Smooth muscle cell (in vitro differentiated cells): ENCODE measurements around the gene DENND1A. TPM values are rescaled to one million over a fixed set of nuclear protein-coding genes. Genes with fewer than 3 reads are reported as not detected.

Source experiments
- DNase-seq: peaks from one replicate; lab custom pipeline; 2025; ENCODE audit not compliant: unreplicated experiment; lab: John Stamatoyannopoulos, UW
- H2AFZ ChIP-seq: fragments of 200-600 bp; sonication (generic); 2 replicates; pipeline ENCODE4 v1.6.0; 2016; ENCODE audit warnings: antibody characterized with exemption, low read depth, mild to moderate bottlenecking
- H3F3A ChIP-seq: fragments of 200-600 bp; sonication (generic); 2 replicates; pipeline ENCODE4 v1.6.0; 2017; ENCODE audit warnings: antibody characterized with exemption, low read depth
- H3K27ac ChIP-seq: fragments of 200-600 bp; sonication (generic); 2 replicates; pipeline ENCODE4 v1.5.1; 2016; ENCODE audit warnings: low read depth, mild to moderate bottlenecking
- H3K27me3 ChIP-seq: fragments of 200-600 bp; sonication (generic); 2 replicates; pipeline ENCODE4 v1.6.1; 2016; ENCODE audit warnings: low read depth, mild to moderate bottlenecking
- H3K36me3 ChIP-seq: fragments of 200-600 bp; sonication (generic); 2 replicates; pipeline ENCODE4 v1.5.1; 2016; ENCODE audit warnings: low read depth
- H3K4me1 ChIP-seq: fragments of 200-600 bp; sonication (generic); 2 replicates; pipeline ENCODE4 v1.5.1; 2016; ENCODE audit warnings: low read depth
- H3K4me2 ChIP-seq: fragments of 200-600 bp; sonication (generic); 2 replicates; pipeline ENCODE4 v1.6.0; 2016; ENCODE audit warnings: mild to moderate bottlenecking
- H3K4me3 ChIP-seq: fragments of 200-600 bp; sonication (generic); 2 replicates; pipeline ENCODE4 v1.5.1; 2016; ENCODE audit warnings: mild to moderate bottlenecking
- H3K79me2 ChIP-seq: fragments of 200-600 bp; sonication (generic); 2 replicates; pipeline ENCODE4 v1.6.0; 2016; ENCODE audit warnings: low read depth, mild to moderate bottlenecking
- H3K9ac ChIP-seq: fragments of 200-600 bp; sonication (generic); 2 replicates; pipeline ENCODE4 v1.6.0; 2016; ENCODE audit warnings: low read depth
- H3K9me3 ChIP-seq: fragments of 200-600 bp; sonication (generic); replicated peaks from 2 replicates; pipeline ENCODE4 v1.5.1; 2016; ENCODE audit warnings: low read depth
- H4K20me1 ChIP-seq: fragments of 200-600 bp; sonication (generic); 2 replicates; pipeline ENCODE4 v1.6.0; 2016; ENCODE audit warnings: low read depth
- WGBS: methylation state at CpG from one replicate; pipeline ENCODE4 v1.1.7; 2016; ENCODE audit warnings: low lambda C conversion rate; 5-methylcytosine and 5-hydroxymethylcytosine counted together
- polyA plus RNA-seq: library from polyadenylated mRNA; unstranded; fragments of >200 nt; fragmentation: Nextera tagmentation; extraction: Ambion mirVana; gene quantifications from 2 replicates; pipeline ENCODE4 v1.2.1, GENCODE V29; 2016
- total RNA-seq: library from RNA; depleted of rRNA; stranded (reverse); fragments of >200 nt; gene quantifications from 2 replicates; pipeline ENCODE4 v1.2.3, GENCODE V29; 2014
- TF ChIP-seq, protein P1 (sequence below): fragments of 200-600 bp; sonication (generic); IDR thresholded peaks from 2 replicates; pipeline ENCODE4 v1.5.1; 2017; ENCODE audit warnings: borderline replicate concordance, mild to moderate bottlenecking, antibody characterized with exemption; ENCODE audit not compliant: insufficient read depth, poor library complexity, severe bottlenecking

Gene DENND1A
- total and polyA plus RNA-seq, 2 experiments from 2014 or later, result 8.1 to 20.2 TPM

- H3K79me2 ChIP-seq, result no peaks in the 10 kb centered on the region
- H3K9me3 ChIP-seq, result no peaks in the 10 kb centered on the region
- TF ChIP-seq, protein P1, sequence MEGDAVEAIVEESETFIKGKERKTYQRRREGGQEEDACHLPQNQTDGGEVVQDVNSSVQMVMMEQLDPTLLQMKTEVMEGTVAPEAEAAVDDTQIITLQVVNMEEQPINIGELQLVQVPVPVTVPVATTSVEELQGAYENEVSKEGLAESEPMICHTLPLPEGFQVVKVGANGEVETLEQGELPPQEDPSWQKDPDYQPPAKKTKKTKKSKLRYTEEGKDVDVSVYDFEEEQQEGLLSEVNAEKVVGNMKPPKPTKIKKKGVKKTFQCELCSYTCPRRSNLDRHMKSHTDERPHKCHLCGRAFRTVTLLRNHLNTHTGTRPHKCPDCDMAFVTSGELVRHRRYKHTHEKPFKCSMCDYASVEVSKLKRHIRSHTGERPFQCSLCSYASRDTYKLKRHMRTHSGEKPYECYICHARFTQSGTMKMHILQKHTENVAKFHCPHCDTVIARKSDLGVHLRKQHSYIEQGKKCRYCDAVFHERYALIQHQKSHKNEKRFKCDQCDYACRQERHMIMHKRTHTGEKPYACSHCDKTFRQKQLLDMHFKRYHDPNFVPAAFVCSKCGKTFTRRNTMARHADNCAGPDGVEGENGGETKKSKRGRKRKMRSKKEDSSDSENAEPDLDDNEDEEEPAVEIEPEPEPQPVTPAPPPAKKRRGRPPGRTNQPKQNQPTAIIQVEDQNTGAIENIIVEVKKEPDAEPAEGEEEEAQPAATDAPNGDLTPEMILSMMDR, result no peak
- H3F3A ChIP-seq, result no peaks in the 10 kb centered on the region
- H3K27me3 ChIP-seq, result peaks cover 29% of the 10 kb centered on the region
- peaks cover 7% of the 10 kb centered on the region for H3K4me1 ChIP-seq
- H3K4me2 ChIP-seq, result no peak overlapping the region
- no peak overlapping the region for H3K9ac ChIP-seq
- no peak overlapping the region for H3K27ac ChIP-seq
- DNase-seq, result no peak
- no peak overlapping the region for H2AFZ ChIP-seq
- H4K20me1 ChIP-seq, result peaks cover 37% of the 10 kb centered on the region
- H3K4me3 ChIP-seq, result no peak overlapping the region
- H3K36me3 ChIP-seq, result no peaks in the 10 kb centered on the region
- WGBS, result 92% methylated on average over 2 of the region's 2 CpGs
Measured at GRCh38 chr9:123676869-123677268, 253.1 kb downstream of the DENND1A start.

GRCh38 chr9:123669346-123669745 lies 260.6 kb downstream of the DENND1A start:
- H2AFZ ChIP-seq, result no peak overlapping the region
- H3K27me3 ChIP-seq, result no peaks in the 10 kb centered on the region
- no peaks in the 10 kb centered on the region for H3F3A ChIP-seq
- no peak overlapping the region for H3K9ac ChIP-seq
- H4K20me1 ChIP-seq, result no peaks in the 10 kb centered on the region
- WGBS, result 98% methylated on average over 3 of the region's 3 CpGs
- no peak overlapping the region for H3K27ac ChIP-seq
- TF ChIP-seq, protein P1, result no peak
- no peak overlapping the region for H3K4me3 ChIP-seq
- H3K79me2 ChIP-seq, result no peaks in the 10 kb centered on the region
- no peak overlapping the region for H3K4me2 ChIP-seq
- peaks cover 3% of the 10 kb centered on the region for H3K4me1 ChIP-seq
- H3K9me3 ChIP-seq, result peaks cover 4% of the 10 kb centered on the region
- H3K36me3 ChIP-seq, result peaks cover 9% of the 10 kb centered on the region
- no peak for DNase-seq

GRCh38 chr9:123663529-123663928 lies 266.4 kb downstream of the DENND1A start:
- Histone ChIP-seq H3K79me2 (no peaks in the 10 kb centered on the region), H3K9me3 (peaks cover 7% of the 10 kb centered on the region), H3K4me1 (peaks cover 14% of the 10 kb centered on the region), H3K36me3 (peaks cover 17% of the 10 kb centered on the region), H4K20me1 (no peaks in the 10 kb centered on the region), H3F3A (no peaks in the 10 kb centered on the region), H3K4me2 (no peak overlapping the region), H3K9ac (no peak overlapping the region), H3K27me3 (no peaks in the 10 kb centered on the region), H2AFZ (no peak overlapping the region), H3K27ac (no peak overlapping the region), H3K4me3 (no peak overlapping the region)
- 100% methylated on average over 1 of the region's 1 CpG for WGBS
- TF ChIP-seq, protein P1, result no peak
- no peak for DNase-seq

- 98% methylated on average over 8 of the region's 8 CpGs for WGBS
- Histone ChIP-seq H3K4me3 (no peak overlapping the region), H3K36me3 (peaks cover 17% of the 10 kb centered on the region), H3K9ac (no peak overlapping the region), H3K9me3 (peaks cover 7% of the 10 kb centered on the region), H3K79me2 (no peaks in the 10 kb centered on the region), H4K20me1 (no peaks in the 10 kb centered on the region), H2AFZ (no peak overlapping the region), H3K27me3 (no peaks in the 10 kb centered on the region), H3F3A (no peaks in the 10 kb centered on the region), H3K27ac (no peak overlapping the region), H3K4me2 (no peak overlapping the region), H3K4me1 (peaks cover 14% of the 10 kb centered on the region)
- TF ChIP-seq, protein P1, result no peak
- no peak for DNase-seq
Measured at GRCh38 chr9:123662057-123662776, 267.7 kb downstream of the DENND1A start.
